NK-92 (cell line): ENCODE data around the gene OR6A2.

Source experiments
- DNase-seq: peaks from one replicate; lab custom pipeline; 2025; ENCODE audit not compliant: unreplicated experiment; lab: John Stamatoyannopoulos, UW

The OR6A2 gene

GRCh38 chr11:6757373-6757967, 42.0 kb downstream of the OR6A2 start:
- DNase-seq: no peak

GRCh38 chr11:6755953-6756347, 43.5 kb downstream of the OR6A2 start:
- DNase-seq: no peak

GRCh38 chr11:6755303-6755952, 44.1 kb downstream of the OR6A2 start:
- no peak for DNase-seq

GRCh38 chr11:6747097-6747668, 52.3 kb downstream of the OR6A2 start:
- no peak for DNase-seq

- DNase-seq: no peak
Measured at GRCh38 chr11:6746626-6747025, 52.9 kb downstream of the OR6A2 start.

- DNase-seq: no peak
Measured at GRCh38 chr11:6746086-6746618, 53.3 kb downstream of the OR6A2 start.

GRCh38 chr11:6745465-6746015, 53.9 kb downstream of the OR6A2 start:
- no peak for DNase-seq

GRCh38 chr11:6745018-6745417, 54.5 kb downstream of the OR6A2 start:
- no peak for DNase-seq

GRCh38 chr11:6742260-6742659, 57.2 kb downstream of the OR6A2 start:
- DNase-seq: no peak
